ENCODE data around the gene SUPT4H1. TPM values are rescaled to one million over a fixed set of nuclear protein-coding genes. Genes with fewer than 3 reads are reported as not detected.

SUPT4H1 gene
- polyA plus RNA-seq, 3 donors: 120 to 143 (median 142) TPM

- no peak for DNase-seq (ENCODE audit: extremely low read depth in 1 of 11, low read depth in 9 of 11, low spot score in 4 of 11)
These were observed 36.3 kb downstream of the SUPT4H1 start for GRCh38 chr17:58315750-58316149.

- DNase-seq (ENCODE audit: extremely low read depth in 1 of 11, low read depth in 9 of 11, low spot score in 4 of 11): no peak
These were observed 36.7 kb downstream of the SUPT4H1 start for GRCh38 chr17:58315281-58315711.

GRCh38 chr17:58314706-58315015 is 37.3 kb downstream of the SUPT4H1 start:
- DNase-seq (ENCODE audit: extremely low read depth in 1 of 11, low read depth in 9 of 11, low spot score in 4 of 11): no peak

- DNase-seq (ENCODE audit: extremely low read depth in 1 of 11, low read depth in 9 of 11, low spot score in 4 of 11): no peak
These were observed 37.9 kb downstream of the SUPT4H1 start for GRCh38 chr17:58313815-58314705.

- DNase-seq (ENCODE audit: extremely low read depth in 1 of 11, low read depth in 9 of 11, low spot score in 4 of 11): no peak
These were observed 39.2 kb downstream of the SUPT4H1 start for GRCh38 chr17:58312829-58313228.

- no peak for DNase-seq (ENCODE audit: extremely low read depth in 1 of 11, low read depth in 9 of 11, low spot score in 4 of 11)
These were observed 39.9 kb downstream of the SUPT4H1 start for GRCh38 chr17:58312021-58312630.

GRCh38 chr17:58311429-58311894 is 40.5 kb downstream of the SUPT4H1 start:
- no peak for DNase-seq (ENCODE audit: extremely low read depth in 1 of 11, low read depth in 9 of 11, low spot score in 4 of 11)

- DNase-seq (ENCODE audit: extremely low read depth in 1 of 11, low read depth in 9 of 11, low spot score in 4 of 11): no peak
These were observed 41.2 kb downstream of the SUPT4H1 start for GRCh38 chr17:58310511-58311428.

GRCh38 chr17:58309918-58310259 is 42.1 kb downstream of the SUPT4H1 start:
- no peak for DNase-seq (ENCODE audit: extremely low read depth in 1 of 11, low read depth in 9 of 11, low spot score in 4 of 11)

- DNase-seq (ENCODE audit: extremely low read depth in 1 of 11, low read depth in 9 of 11, low spot score in 4 of 11): no peak
These were observed 42.8 kb downstream of the SUPT4H1 start for GRCh38 chr17:58308985-58309917.

- no peak for DNase-seq (ENCODE audit: extremely low read depth in 1 of 11, low read depth in 9 of 11, low spot score in 4 of 11)
These were observed 43.6 kb downstream of the SUPT4H1 start for GRCh38 chr17:58308173-58308984.

GRCh38 chr17:58307468-58308172 is 44.4 kb downstream of the SUPT4H1 start:
- DNase-seq (ENCODE audit: extremely low read depth in 1 of 11, low read depth in 9 of 11, low spot score in 4 of 11): no peak

- no peak for DNase-seq (ENCODE audit: extremely low read depth in 1 of 11, low read depth in 9 of 11, low spot score in 4 of 11)
These were observed 45.7 kb downstream of the SUPT4H1 start for GRCh38 chr17:58306131-58306951.

GRCh38 chr17:58305626-58306025 is 46.4 kb downstream of the SUPT4H1 start:
- DNase-seq (ENCODE audit: extremely low read depth in 1 of 11, low read depth in 9 of 11, low spot score in 4 of 11): no peak

GRCh38 chr17:58304750-58305486 is 47.1 kb downstream of the SUPT4H1 start:
- no peak for DNase-seq (ENCODE audit: extremely low read depth in 1 of 11, low read depth in 9 of 11, low spot score in 4 of 11)
